ENCODE measurements around the gene IRF4.
A peak's percentile ranks its signal among the peaks of the same experiment; 100 is the strongest.

IRF4 gene

GRCh38 chr6:347951-348859, 43.3 kb upstream of the IRF4 start:
- no peak overlapping the region for H3K23ac ChIP-seq (ENCODE audit: low read depth, low read length, poor library complexity)
- H2BK120ac ChIP-seq (ENCODE audit: low read depth, low read length): no peak overlapping the region
- DNase-seq (ENCODE audit: low spot score): no peak
- H2BK5ac ChIP-seq (ENCODE audit: low read length): no peak overlapping the region
- H3K27ac ChIP-seq (replicated peaks; ENCODE audit: low read length): no peak overlapping the region
- H3K4ac ChIP-seq (ENCODE audit: low read length): no peak overlapping the region
- H4K91ac ChIP-seq (ENCODE audit: low read depth, low read length, poor library complexity): no peak overlapping the region
- peaks cover 7 to 11% of the 10 kb centered on the region in 2 donors for H3K36me3 ChIP-seq (replicated peaks in 1 of 2; ENCODE audit: control insufficient read depth in 2 of 2, insufficient read depth in 2 of 2, low read length in 2 of 2)
- WGBS, 2 donors (ENCODE audit: extremely low coverage in 2 of 2, insufficient read length in 2 of 2, insufficient replicate concordance in 1 of 2): no CpG with 5 or more reads among the region's 27 CpGs
- no peak overlapping the region for H3K14ac ChIP-seq (ENCODE audit: low read length)
- H4K8ac ChIP-seq (ENCODE audit: low read depth, low read length): no peak overlapping the region
- no peaks in the 10 kb centered on the region for H3K4me1 ChIP-seq (ENCODE audit: control insufficient read depth in 2 of 2, insufficient read depth in 1 of 2, low read depth in 1 of 2, low read length in 2 of 2)
- H3K27me3 ChIP-seq (ENCODE audit: control insufficient read depth in 3 of 3, insufficient read depth in 3 of 3, low read depth in 1 of 3, low read length in 3 of 3): no peaks in the 10 kb centered on the region
- H2BK12ac ChIP-seq (ENCODE audit: low read length): no peak overlapping the region
- H2BK15ac ChIP-seq (ENCODE audit: low read length): no peak overlapping the region
- no peak overlapping the region for H3K18ac ChIP-seq (ENCODE audit: low read length)
- peaks cover 0 to 39% of the 10 kb centered on the region in 2 donors for H3K9me3 ChIP-seq (replicated peaks in 1 of 2; ENCODE audit: control insufficient read depth in 2 of 2, insufficient read depth in 1 of 2, low read depth in 1 of 2, low read length in 2 of 2)
- H2AK5ac ChIP-seq (ENCODE audit: low read depth, low read length): no peak overlapping the region
- peak overlapping the region in 1 of 2 donors; percentile 42 for H3K4me3 ChIP-seq (ENCODE audit: low read length in 2 of 2)
- H3K4me2 ChIP-seq (ENCODE audit: insufficient read depth, low read length, poor library complexity, severe bottlenecking): no peak overlapping the region
- H3K79me1 ChIP-seq (ENCODE audit: low read depth, low read length): peaks cover 2% of the 10 kb centered on the region
- peak overlapping the region; percentile 14 for H3K9ac ChIP-seq (ENCODE audit: low read depth, low read length, poor library complexity)
- H2AFZ ChIP-seq (ENCODE audit: low read length): no peak overlapping the region

GRCh38 chr6:348860-349396, 42.6 kb upstream of the IRF4 start:
- H3K14ac ChIP-seq (ENCODE audit: low read length): peak overlapping the region; percentile 11
- H2AFZ ChIP-seq (ENCODE audit: low read length): no peak overlapping the region
- H2AK5ac ChIP-seq (ENCODE audit: low read depth, low read length): no peak overlapping the region
- no peak overlapping the region for H4K8ac ChIP-seq (ENCODE audit: low read depth, low read length)
- peaks cover 2% of the 10 kb centered on the region for H3K79me1 ChIP-seq (ENCODE audit: low read depth, low read length)
- whole genome bisulfite sequencing, 2 donors (ENCODE audit: extremely low coverage in 2 of 2, insufficient read length in 2 of 2, insufficient replicate concordance in 1 of 2): no CpG with 5 or more reads among the region's 21 CpGs
- H3K27ac ChIP-seq (replicated peaks; ENCODE audit: low read length): no peak overlapping the region
- no peak overlapping the region for H3K4me3 ChIP-seq (ENCODE audit: low read length in 2 of 2)
- H2BK5ac ChIP-seq (ENCODE audit: low read length): no peak overlapping the region
- no peaks in the 10 kb centered on the region for H3K4me1 ChIP-seq (ENCODE audit: control insufficient read depth in 2 of 2, insufficient read depth in 1 of 2, low read depth in 1 of 2, low read length in 2 of 2)
- DNase-seq (ENCODE audit: low spot score): no peak
- H3K4ac ChIP-seq (ENCODE audit: low read length): no peak overlapping the region
- H3K27me3 ChIP-seq (ENCODE audit: control insufficient read depth in 3 of 3, insufficient read depth in 3 of 3, low read depth in 1 of 3, low read length in 3 of 3): no peaks in the 10 kb centered on the region
- no peak overlapping the region for H3K4me2 ChIP-seq (ENCODE audit: insufficient read depth, low read length, poor library complexity, severe bottlenecking)
- H2BK12ac ChIP-seq (ENCODE audit: low read length): no peak overlapping the region
- peak overlapping the region; percentile 52 for H3K9ac ChIP-seq (ENCODE audit: low read depth, low read length, poor library complexity)
- peaks cover 0 to 35% of the 10 kb centered on the region in 2 donors for H3K9me3 ChIP-seq (replicated peaks in 1 of 2; ENCODE audit: control insufficient read depth in 2 of 2, insufficient read depth in 1 of 2, low read depth in 1 of 2, low read length in 2 of 2)
- H3K18ac ChIP-seq (ENCODE audit: low read length): no peak overlapping the region
- no peak overlapping the region for H4K91ac ChIP-seq (ENCODE audit: low read depth, low read length, poor library complexity)
- H2BK15ac ChIP-seq (ENCODE audit: low read length): no peak overlapping the region
- peak overlapping the region; percentile 63 for H3K23ac ChIP-seq (ENCODE audit: low read depth, low read length, poor library complexity)
- H2BK120ac ChIP-seq (ENCODE audit: low read depth, low read length): no peak overlapping the region
- peaks cover 7 to 8% of the 10 kb centered on the region in 2 donors for H3K36me3 ChIP-seq (replicated peaks in 1 of 2; ENCODE audit: control insufficient read depth in 2 of 2, insufficient read depth in 2 of 2, low read length in 2 of 2)

GRCh38 chr6:349491-349921, 42.0 kb upstream of the IRF4 start:
- H2BK15ac ChIP-seq (ENCODE audit: low read length): no peak overlapping the region
- H3K4me2 ChIP-seq (ENCODE audit: insufficient read depth, low read length, poor library complexity, severe bottlenecking): no peak overlapping the region
- no peak overlapping the region for H3K27ac ChIP-seq (replicated peaks; ENCODE audit: low read length)
- WGBS, 2 donors (ENCODE audit: extremely low coverage in 2 of 2, insufficient read length in 2 of 2, insufficient replicate concordance in 1 of 2): no CpG with 5 or more reads among the region's 6 CpGs
- H2AFZ ChIP-seq (ENCODE audit: low read length): no peak overlapping the region
- peaks cover 7 to 8% of the 10 kb centered on the region in 2 donors for H3K36me3 ChIP-seq (replicated peaks in 1 of 2; ENCODE audit: control insufficient read depth in 2 of 2, insufficient read depth in 2 of 2, low read length in 2 of 2)
- no peak overlapping the region for H3K14ac ChIP-seq (ENCODE audit: low read length)
- no peak overlapping the region for H3K4ac ChIP-seq (ENCODE audit: low read length)
- no peak overlapping the region for H3K4me3 ChIP-seq (ENCODE audit: low read length in 2 of 2)
- H2AK5ac ChIP-seq (ENCODE audit: low read depth, low read length): no peak overlapping the region
- no peak overlapping the region for H4K91ac ChIP-seq (ENCODE audit: low read depth, low read length, poor library complexity)
- no peak overlapping the region for H2BK5ac ChIP-seq (ENCODE audit: low read length)
- H3K18ac ChIP-seq (ENCODE audit: low read length): no peak overlapping the region
- no peak overlapping the region for H2BK12ac ChIP-seq (ENCODE audit: low read length)
- no peak overlapping the region for H2BK120ac ChIP-seq (ENCODE audit: low read depth, low read length)
- peaks cover 0 to 37% of the 10 kb centered on the region in 2 donors for H3K9me3 ChIP-seq (replicated peaks in 1 of 2; ENCODE audit: control insufficient read depth in 2 of 2, insufficient read depth in 1 of 2, low read depth in 1 of 2, low read length in 2 of 2)
- no peak for DNase-seq (ENCODE audit: low spot score)
- peaks cover 2% of the 10 kb centered on the region for H3K79me1 ChIP-seq (ENCODE audit: low read depth, low read length)
- H4K8ac ChIP-seq (ENCODE audit: low read depth, low read length): no peak overlapping the region
- H3K23ac ChIP-seq (ENCODE audit: low read depth, low read length, poor library complexity): no peak overlapping the region
- no peaks in the 10 kb centered on the region for H3K27me3 ChIP-seq (ENCODE audit: control insufficient read depth in 3 of 3, insufficient read depth in 3 of 3, low read depth in 1 of 3, low read length in 3 of 3)
- H3K9ac ChIP-seq (ENCODE audit: low read depth, low read length, poor library complexity): peak overlapping the region; percentile 52
- H3K4me1 ChIP-seq (ENCODE audit: control insufficient read depth in 2 of 2, insufficient read depth in 1 of 2, low read depth in 1 of 2, low read length in 2 of 2): no peaks in the 10 kb centered on the region

GRCh38 chr6:350371-350770, 41.2 kb upstream of the IRF4 start:
- Histone ChIP-seq H2BK120ac (ENCODE audit: low read depth, low read length) (no peak overlapping the region), H4K8ac (ENCODE audit: low read depth, low read length) (no peak overlapping the region), H2AFZ (ENCODE audit: low read length) (no peak overlapping the region), H3K4me2 (ENCODE audit: insufficient read depth, low read length, poor library complexity, severe bottlenecking) (no peak overlapping the region), H2BK12ac (ENCODE audit: low read length) (no peak overlapping the region), H3K79me1 (ENCODE audit: low read depth, low read length) (peaks cover 2% of the 10 kb centered on the region), H3K4ac (ENCODE audit: low read length) (no peak overlapping the region), H3K14ac (ENCODE audit: low read length) (no peak overlapping the region), H4K91ac (ENCODE audit: low read depth, low read length, poor library complexity) (no peak overlapping the region), H3K27me3 (ENCODE audit: control insufficient read depth in 3 of 3, insufficient read depth in 3 of 3, low read depth in 1 of 3, low read length in 3 of 3) (no peaks in the 10 kb centered on the region), H3K4me1 (ENCODE audit: control insufficient read depth in 2 of 2, insufficient read depth in 1 of 2, low read depth in 1 of 2, low read length in 2 of 2) (no peaks in the 10 kb centered on the region), H3K9ac (ENCODE audit: low read depth, low read length, poor library complexity) (no peak overlapping the region), H3K18ac (ENCODE audit: low read length) (no peak overlapping the region), H2BK5ac (ENCODE audit: low read length) (no peak overlapping the region), H3K27ac (replicated peaks; ENCODE audit: low read length) (no peak overlapping the region), H2BK15ac (ENCODE audit: low read length) (no peak overlapping the region), H3K36me3 (replicated peaks in 1 of 2; ENCODE audit: control insufficient read depth in 2 of 2, insufficient read depth in 2 of 2, low read length in 2 of 2) (peaks cover 7 to 8% of the 10 kb centered on the region in 2 donors), H3K9me3 (replicated peaks in 1 of 2; ENCODE audit: control insufficient read depth in 2 of 2, insufficient read depth in 1 of 2, low read depth in 1 of 2, low read length in 2 of 2) (peaks cover 0 to 39% of the 10 kb centered on the region in 2 donors), H2AK5ac (ENCODE audit: low read depth, low read length) (no peak overlapping the region), H3K23ac (ENCODE audit: low read depth, low read length, poor library complexity) (no peak overlapping the region), H3K4me3 (ENCODE audit: low read length in 2 of 2) (no peak overlapping the region)
- no CpG with 5 or more reads among the region's 9 CpGs for WGBS, 2 donors (ENCODE audit: extremely low coverage in 2 of 2, insufficient read length in 2 of 2, insufficient replicate concordance in 1 of 2)
- DNase-seq (ENCODE audit: low spot score): no peak
